CD4-positive, alpha-beta T cell (primary cell): Measurements from ENCODE around the gene LSG1. TPM values are rescaled to one million over a fixed set of nuclear protein-coding genes. Genes with fewer than 3 reads are reported as not detected.

ENCODE experiments used
- ATAC-seq: fragments of 200-7000 bp; cut with Tn5 transposase; one replicate; pipeline ENCODE4 v1.10.0; 2022; ENCODE audit warnings: mild to moderate bottlenecking; ENCODE audit not compliant: poor library complexity
- CTCF ChIA-PET: fragments of 350-600 bp; sonication (Branson Sonifier 250); formaldehyde crosslinking; loops from one replicate; lab custom pipeline; 2021; ENCODE audit warnings: antibody characterized with exemption, inconsistent platforms; lab: Charles Lee
- POLR2A ChIA-PET: fragments of 350-600 bp; sonication (Branson Sonifier 250); formaldehyde crosslinking; loops from one replicate; lab custom pipeline; 2021; ENCODE audit warnings: antibody characterized with exemption, inconsistent platforms; lab: Charles Lee
- DNase-seq, 14 experiments: peaks; one replicate each; pipeline ENCODE4 v3.0.0-alpha.2; 2013 to 2020; ENCODE audit warnings: mixed read lengths in 2 of 14
- H3K27ac ChIP-seq, 2 donors: one replicate each; pipeline versions ENCODE4 v1.5.1 to v1.7.0; 2013; ENCODE audit warnings: low read length in 2 of 2, low read depth in 1 of 2, mild to moderate bottlenecking in 1 of 2
- H3K27me3 ChIP-seq, 2 experiments: 1 replicate in 1 of 2; 2 replicates in 1 of 2; pipeline versions ENCODE4 v1.6.1 to v1.7.0; 2013; ENCODE audit warnings: low read length in 2 of 2, control low read depth in 1 of 2, mild to moderate bottlenecking in 1 of 2, moderate library complexity in 1 of 2; ENCODE audit not compliant: insufficient read depth in 2 of 2, control insufficient read depth in 1 of 2
- H3K36me3 ChIP-seq: one replicate; pipeline ENCODE4 v1.6.1; 2013; ENCODE audit warnings: low read length, control low read depth; ENCODE audit not compliant: insufficient read depth
- H3K4me1 ChIP-seq: one replicate; pipeline ENCODE4 v1.6.1; 2013; ENCODE audit warnings: low read length, control low read depth; ENCODE audit not compliant: insufficient read depth
- H3K4me3 ChIP-seq: one replicate; pipeline ENCODE4 v1.5.1; 2013; ENCODE audit warnings: mild to moderate bottlenecking, low read length, moderate library complexity
- H3K9me3 ChIP-seq, 2 experiments: 1 replicate in 1 of 2; 2 replicates in 1 of 2; pipeline versions ENCODE4 v1.6.1 to v1.7.0; 2013; ENCODE audit warnings: low read length in 2 of 2, mild to moderate bottlenecking in 2 of 2, control low read depth in 1 of 2, moderate library complexity in 1 of 2; ENCODE audit not compliant: control insufficient read depth in 1 of 2, insufficient read depth in 1 of 2
- H3K27ac Mint-ChIP-seq: one replicate; pipeline ENCODE4 v1.8.0; 2020; ENCODE audit warnings: mixed read lengths
- H3K27me3 Mint-ChIP-seq: one replicate; pipeline ENCODE4 v1.8.0; 2021; ENCODE audit warnings: mixed read lengths
- H3K36me3 Mint-ChIP-seq: one replicate; pipeline ENCODE4 v1.8.0; 2021; ENCODE audit warnings: low read depth, mixed read lengths
- H3K4me1 Mint-ChIP-seq: one replicate; pipeline ENCODE4 v1.8.0; 2021; ENCODE audit warnings: low read depth, mixed read lengths
- H3K4me3 Mint-ChIP-seq: one replicate; pipeline ENCODE4 v1.8.0; 2020; ENCODE audit warnings: mild to moderate bottlenecking, mixed read lengths
- H3K9me3 Mint-ChIP-seq: one replicate; pipeline ENCODE4 v1.8.0; 2020; ENCODE audit warnings: mixed read lengths
- intact Hi-C, 2 experiments: fragments of 100-400 bp; cut with DNase I in 1 of 2; cut with micrococcal nuclease in 1 of 2; formaldehyde crosslinking; loops; one replicate each; pipeline versions ENCODE4 v1.15.1 to v1.9.0; 2023 to 2025; cut with DNase I, micrococcal nuclease
- total RNA-seq, 174 experiments: library from RNA in 2 of 174; stranded (reverse) in 2 of 174; gene quantifications; one replicate each; pipeline ENCODE4 v1.2.3 and lab custom pipeline; 2021 to 2026
- TF ChIP-seq, protein P1 (sequence below): fragments of 200-600 bp; IDR thresholded peaks from one replicate; pipeline ENCODE4 v1.8.0; 2022; ENCODE audit warnings: antibody characterized with exemption, mild to moderate bottlenecking

Gene LSG1
- total RNA-seq, 2 experiments from 2014 or later: 37.9 to 44.6 TPM

DNA sequence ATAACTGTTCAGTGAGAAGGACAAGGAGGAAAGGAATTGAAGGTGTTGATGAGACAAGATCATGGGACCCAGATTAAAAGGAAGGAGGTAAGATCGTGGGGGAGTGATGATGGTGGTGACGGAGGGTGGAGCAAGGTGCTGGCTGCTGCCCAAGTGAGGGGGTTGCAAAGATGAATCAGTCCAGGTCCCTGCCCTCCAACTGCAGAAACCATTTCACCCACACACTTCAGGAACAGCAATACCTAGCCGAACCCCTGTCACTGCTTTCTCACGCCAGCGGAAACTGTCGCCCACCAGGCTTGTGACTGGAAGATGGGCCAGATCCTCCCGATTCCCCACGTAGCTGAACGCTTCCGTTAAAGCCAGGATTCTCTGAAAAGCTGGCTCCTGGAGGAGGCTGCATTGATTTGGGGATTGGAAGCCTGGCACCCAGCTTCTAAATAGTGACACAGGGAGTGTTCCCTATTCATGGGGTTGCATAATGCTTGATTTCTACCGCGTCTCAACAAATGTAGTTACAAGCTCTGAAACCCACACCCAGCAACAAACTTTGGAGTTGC, 3.2 kb upstream of the LSG1 start:
- Mint-ChIP-seq H3K4me3 (peak overlapping the region; percentile 21), H3K9me3 (no peaks in the 10 kb centered on the region), H3K27ac (peak overlapping the region; percentile 19), H3K36me3 (peaks cover 18% of the 10 kb centered on the region), H3K4me1 (peaks cover 30% of the 10 kb centered on the region), H3K27me3 (no peaks in the 10 kb centered on the region)
- Histone ChIP-seq H3K27ac (no peak overlapping the region), H3K4me3 (no peak overlapping the region), H3K36me3 (no peaks in the 10 kb centered on the region), H3K27me3 (no peaks in the 10 kb centered on the region), H3K4me1 (peaks cover 18% of the 10 kb centered on the region), H3K9me3 (no peaks in the 10 kb centered on the region)
- ATAC-seq (no peak), DNase-seq (peak in 2 of 14 experiments; percentile 11 to 25)
- TF ChIP-seq, protein P1, sequence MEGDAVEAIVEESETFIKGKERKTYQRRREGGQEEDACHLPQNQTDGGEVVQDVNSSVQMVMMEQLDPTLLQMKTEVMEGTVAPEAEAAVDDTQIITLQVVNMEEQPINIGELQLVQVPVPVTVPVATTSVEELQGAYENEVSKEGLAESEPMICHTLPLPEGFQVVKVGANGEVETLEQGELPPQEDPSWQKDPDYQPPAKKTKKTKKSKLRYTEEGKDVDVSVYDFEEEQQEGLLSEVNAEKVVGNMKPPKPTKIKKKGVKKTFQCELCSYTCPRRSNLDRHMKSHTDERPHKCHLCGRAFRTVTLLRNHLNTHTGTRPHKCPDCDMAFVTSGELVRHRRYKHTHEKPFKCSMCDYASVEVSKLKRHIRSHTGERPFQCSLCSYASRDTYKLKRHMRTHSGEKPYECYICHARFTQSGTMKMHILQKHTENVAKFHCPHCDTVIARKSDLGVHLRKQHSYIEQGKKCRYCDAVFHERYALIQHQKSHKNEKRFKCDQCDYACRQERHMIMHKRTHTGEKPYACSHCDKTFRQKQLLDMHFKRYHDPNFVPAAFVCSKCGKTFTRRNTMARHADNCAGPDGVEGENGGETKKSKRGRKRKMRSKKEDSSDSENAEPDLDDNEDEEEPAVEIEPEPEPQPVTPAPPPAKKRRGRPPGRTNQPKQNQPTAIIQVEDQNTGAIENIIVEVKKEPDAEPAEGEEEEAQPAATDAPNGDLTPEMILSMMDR: no peak
- POLR2A ChIA-PET: no interaction called here
- CTCF ChIA-PET: interaction anchor here (2.8 to 4.8 kb wide), 2 partner anchors 8 to 12 kb away, joined by 15 to 60 read pairs; no protein-coding TSS in a partner anchor
- intact Hi-C loops: loop anchor here in 1 of 2 experiments (10.0 kb wide), 1 partner anchor 870 kb away; the partner anchor contains the start of gene PPP1R2

DNA sequence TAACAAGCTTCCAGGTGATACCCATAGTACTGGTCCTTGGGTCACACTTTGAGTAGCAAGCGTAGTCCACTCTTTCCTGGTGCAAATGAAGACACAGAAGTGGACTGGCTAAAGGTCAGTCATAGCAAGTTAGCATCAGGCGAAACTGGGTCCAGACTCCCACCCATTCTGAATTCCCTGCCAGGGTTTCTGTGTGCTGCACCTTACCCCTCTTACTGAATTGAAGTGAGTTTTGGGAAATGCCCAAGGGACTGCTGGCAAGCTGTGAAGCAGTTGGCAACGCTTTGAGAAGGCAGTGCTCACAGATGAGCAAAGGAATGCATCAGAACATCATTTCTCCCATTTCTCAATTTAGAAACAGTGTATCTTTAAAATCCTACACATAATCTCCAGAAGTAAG, 1.8 kb upstream of the LSG1 start:
- intact Hi-C loops: loop anchor here in 1 of 2 experiments (2.0 to 10.0 kb wide), 4 partner anchors 97 to 871 kb away; partner anchors contain the start of genes ACAP2, ATP13A3 and PPP1R2
- TF ChIP-seq, protein P1: no peak
- Histone ChIP-seq H3K4me3 (no peak overlapping the region), H3K4me1 (peaks cover 18% of the 10 kb centered on the region), H3K36me3 (peaks cover 12% of the 10 kb centered on the region), H3K27me3 (no peaks in the 10 kb centered on the region), H3K9me3 (no peaks in the 10 kb centered on the region), H3K27ac (no peak overlapping the region)
- H3K36me3 Mint-ChIP-seq: peaks cover 32% of the 10 kb centered on the region
- ATAC-seq (no peak), DNase-seq (no peak)
- H3K27me3 Mint-ChIP-seq: no peaks in the 10 kb centered on the region
- H3K4me1 Mint-ChIP-seq: peaks cover 37% of the 10 kb centered on the region
- peak overlapping the region; percentile 57 for H3K4me3 Mint-ChIP-seq
- peak overlapping the region; percentile 99 for H3K27ac Mint-ChIP-seq
- ChIA-PET POLR2A (interaction anchor here (0.6 to 4.1 kb wide), 3 partner anchors 10 to 849 kb away, joined by 3 to 71 read pairs (median 4); partner anchors contain the start of gene FAM43A), CTCF (interaction anchor here (2.8 to 4.8 kb wide), 3 partner anchors 10 to 596 kb away, joined by 15 to 60 read pairs (median 35); partner anchors contain the start of gene XXYLT1)
- H3K9me3 Mint-ChIP-seq: no peaks in the 10 kb centered on the region

DNA sequence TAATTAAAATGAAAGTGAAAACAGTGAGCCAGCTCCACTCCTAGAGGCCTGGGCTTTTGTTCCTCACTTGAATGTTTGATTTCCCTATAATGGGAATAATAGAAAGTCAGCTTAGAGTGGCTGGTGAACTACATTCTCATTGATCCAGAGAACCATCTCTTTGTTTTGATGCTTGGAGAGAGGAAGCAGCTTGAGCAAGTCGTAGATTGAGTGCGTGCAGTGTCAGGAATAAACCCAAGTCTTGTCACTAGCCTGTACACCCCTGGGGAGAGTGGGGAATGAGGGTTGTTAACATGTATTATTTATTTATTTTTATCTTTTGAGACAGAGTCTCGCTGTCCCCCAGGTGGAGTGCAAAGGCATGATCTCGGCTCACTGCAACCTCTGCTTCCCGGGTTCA, 885 bp upstream of the LSG1 start:
- Mint-ChIP-seq H3K27ac (peak overlapping the region; percentile 99), H3K4me3 (peak overlapping the region; percentile 99), H3K36me3 (peaks cover 41% of the 10 kb centered on the region), H3K9me3 (no peaks in the 10 kb centered on the region), H3K4me1 (peaks cover 43% of the 10 kb centered on the region), H3K27me3 (no peaks in the 10 kb centered on the region)
- Histone ChIP-seq H3K4me1 (peaks cover 18% of the 10 kb centered on the region), H3K27me3 (no peaks in the 10 kb centered on the region), H3K4me3 (peak overlapping the region; percentile 83), H3K27ac (peak overlapping the region; percentile 94 to 99), H3K9me3 (no peaks in the 10 kb centered on the region), H3K36me3 (peaks cover 13% of the 10 kb centered on the region)
- CTCF ChIA-PET: interaction anchor here (1.3 to 4.8 kb wide), 6 partner anchors 11 to 597 kb away, joined by 4 to 60 read pairs (median 20); partner anchors contain the start of genes FAM43A and XXYLT1
- POLR2A ChIA-PET: interaction anchor here (0.7 to 4.1 kb wide), 16 partner anchors 9 to 1221 kb away, joined by 3 to 71 read pairs (median 4); partner anchors contain the start of genes ACAP2, FAM43A, TMEM44 and XXYLT1
- DNase-seq (peak in 2 of 14 experiments; percentile 5 to 11), ATAC-seq (no peak)
- intact Hi-C loops: loop anchor here (1.0 to 10.0 kb wide), 7 partner anchors 96 to 872 kb away; partner anchors contain the start of genes ACAP2 (in 1 of the 2), ATP13A3 (in 1 of the 2) and PPP1R2 (in 1 of the 2)
- TF ChIP-seq, protein P1: no peak
